Psoas muscle (tissue), 8 donors: Measurements from ENCODE around the gene TMEM135. TPM values are rescaled to one million over a fixed set of nuclear protein-coding genes. Genes with fewer than 3 reads are reported as not detected.
"Not testable (repeated sequence)": the region's sequence is repeated elsewhere in the genome, so short reads cannot be mapped to it uniquely, and the experiment has no call there.

ENCODE experiments used
- ATAC-seq, 4 donors: fragments of 200-7000 bp; cut with Tn5 transposase; one replicate each; pipeline ENCODE4 v1.9.1; 2020; ENCODE audit warnings: moderate library complexity in 3 of 4, mild to moderate bottlenecking in 2 of 4
- DNase-seq, 2 donors: peaks; one replicate each; pipeline ENCODE4 v3.0.0-alpha.2; 2020
- H3K27ac ChIP-seq: fragments of 200-600 bp; one replicate; pipeline ENCODE4 v1.8.0; 2022
- H3K27me3 ChIP-seq, 3 donors: fragments of 200-600 bp in 1 of 3; one replicate each; pipeline versions ENCODE4 v1.6.1 to v1.8.0; 2013 to 2022; ENCODE audit warnings: low read length in 2 of 3, mild to moderate bottlenecking in 2 of 3, moderate library complexity in 1 of 3; ENCODE audit not compliant: insufficient read depth in 3 of 3
- H3K36me3 ChIP-seq, 2 donors: fragments of 200-600 bp in 1 of 2; one replicate each; pipeline versions ENCODE4 v1.6.1 to v1.8.0; 2013 to 2022; ENCODE audit warnings: low read depth in 1 of 2, mild to moderate bottlenecking in 1 of 2, moderate library complexity in 1 of 2; ENCODE audit not compliant: insufficient read depth in 1 of 2
- H3K4me1 ChIP-seq: fragments of 200-600 bp; one replicate; pipeline ENCODE4 v1.8.0; 2022
- H3K4me3 ChIP-seq: fragments of 200-600 bp; one replicate; pipeline ENCODE4 v1.8.0; 2022; ENCODE audit warnings: mild to moderate bottlenecking
- H3K9me3 ChIP-seq: fragments of 200-600 bp; one replicate; pipeline ENCODE4 v1.8.0; 2022
- WGBS, 3 donors: extraction: QIAGEN DNeasy Blood & Tissue Kit; methylation state at CpG; one replicate each; pipeline versions ENCODE4 v1.1.6 to v1.1.7; 2013; 5-methylcytosine and 5-hydroxymethylcytosine counted together
- intact Hi-C, 2 donors: fragments of 100-400 bp; cut with DNase I; formaldehyde crosslinking; loops; one replicate each; pipeline versions ENCODE4 v1.11.0 to v1.14.2; 2022
- polyA plus RNA-seq, 3 donors: library from polyadenylated mRNA; stranded (reverse); fragments of 200-250 nt; gene quantifications; one replicate each; pipeline ENCODE4 v1.2.3, GENCODE V29; 2013
- total RNA-seq, 4 donors: library from RNA; stranded (reverse); fragmentation: NEBNext Ultra II Directional in 2 of 4; extraction: Animal tissue kit (Norgen Biotek cat#: 25700) in 2 of 4; gene quantifications; one replicate each; pipeline versions ENCODE4 v1.2.1 to v1.2.4, GENCODE V29; 2021 to 2023
- TF ChIP-seq, protein P1 (sequence below): fragments of 200-600 bp; IDR thresholded peaks from one replicate; pipeline ENCODE4 v1.8.0; 2022; ENCODE audit warnings: antibody characterized with exemption
- donor health status: healthy with polysubstance abuse.
- donor health status: DM: no; HTN: no; CAD: no; lungs with moderate emphysema.
- donor health status: Bipolar disorder and iron deficiency.
- donor health status: healthy.
- donor health status: DM: yes; HTN: yes; CAD: no.
- donor health status: DM: no; HTN: no; CAD: no.
- donor health status: DM: no; HTN: no; CAD: no.
- donor health status: DM: yes; HTN: yes; CAD: no.

The TMEM135 gene
- total and polyA plus RNA-seq, 7 donors: 4.1 to 26.6 (median 9.4) TPM

DNA sequence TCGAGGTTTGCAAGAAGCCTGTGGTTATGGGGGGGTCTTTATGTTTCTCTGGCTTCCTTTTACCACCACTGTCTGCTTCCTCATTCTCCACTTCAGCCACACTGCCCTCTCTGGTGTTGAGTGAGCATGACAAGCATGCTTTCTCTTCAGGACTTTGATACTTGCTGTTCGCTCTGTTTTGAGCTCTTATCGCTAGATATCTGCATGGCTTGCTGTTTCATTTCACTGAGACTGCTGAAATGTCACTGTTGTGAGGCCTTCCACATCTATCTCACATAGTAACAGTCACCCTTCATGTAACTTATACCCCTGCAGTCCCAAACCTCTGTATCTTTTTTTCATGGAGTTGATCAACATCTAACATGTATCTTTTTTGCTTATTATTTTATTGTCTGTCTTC, 59.8 kb downstream of the TMEM135 start:
- DNase-seq (no peak), ATAC-seq (peak in 3 of 4 donors; percentile 62 to 77 (median 76))
- no peak overlapping the region for H3K4me3 ChIP-seq
- no peaks in the 10 kb centered on the region for H3K36me3 ChIP-seq
- no peaks in the 10 kb centered on the region for H3K4me1 ChIP-seq
- WGBS, 3 donors: 69 to 75% (median 70%) methylated on average over 3 of the region's 3 CpGs
- intact Hi-C loops: no loop called here
- H3K27ac ChIP-seq: no peak overlapping the region
- H3K9me3 ChIP-seq: no peaks in the 10 kb centered on the region
- H3K27me3 ChIP-seq: no peaks in the 10 kb centered on the region
- TF ChIP-seq, protein P1, sequence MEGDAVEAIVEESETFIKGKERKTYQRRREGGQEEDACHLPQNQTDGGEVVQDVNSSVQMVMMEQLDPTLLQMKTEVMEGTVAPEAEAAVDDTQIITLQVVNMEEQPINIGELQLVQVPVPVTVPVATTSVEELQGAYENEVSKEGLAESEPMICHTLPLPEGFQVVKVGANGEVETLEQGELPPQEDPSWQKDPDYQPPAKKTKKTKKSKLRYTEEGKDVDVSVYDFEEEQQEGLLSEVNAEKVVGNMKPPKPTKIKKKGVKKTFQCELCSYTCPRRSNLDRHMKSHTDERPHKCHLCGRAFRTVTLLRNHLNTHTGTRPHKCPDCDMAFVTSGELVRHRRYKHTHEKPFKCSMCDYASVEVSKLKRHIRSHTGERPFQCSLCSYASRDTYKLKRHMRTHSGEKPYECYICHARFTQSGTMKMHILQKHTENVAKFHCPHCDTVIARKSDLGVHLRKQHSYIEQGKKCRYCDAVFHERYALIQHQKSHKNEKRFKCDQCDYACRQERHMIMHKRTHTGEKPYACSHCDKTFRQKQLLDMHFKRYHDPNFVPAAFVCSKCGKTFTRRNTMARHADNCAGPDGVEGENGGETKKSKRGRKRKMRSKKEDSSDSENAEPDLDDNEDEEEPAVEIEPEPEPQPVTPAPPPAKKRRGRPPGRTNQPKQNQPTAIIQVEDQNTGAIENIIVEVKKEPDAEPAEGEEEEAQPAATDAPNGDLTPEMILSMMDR: peak; percentile 44

DNA sequence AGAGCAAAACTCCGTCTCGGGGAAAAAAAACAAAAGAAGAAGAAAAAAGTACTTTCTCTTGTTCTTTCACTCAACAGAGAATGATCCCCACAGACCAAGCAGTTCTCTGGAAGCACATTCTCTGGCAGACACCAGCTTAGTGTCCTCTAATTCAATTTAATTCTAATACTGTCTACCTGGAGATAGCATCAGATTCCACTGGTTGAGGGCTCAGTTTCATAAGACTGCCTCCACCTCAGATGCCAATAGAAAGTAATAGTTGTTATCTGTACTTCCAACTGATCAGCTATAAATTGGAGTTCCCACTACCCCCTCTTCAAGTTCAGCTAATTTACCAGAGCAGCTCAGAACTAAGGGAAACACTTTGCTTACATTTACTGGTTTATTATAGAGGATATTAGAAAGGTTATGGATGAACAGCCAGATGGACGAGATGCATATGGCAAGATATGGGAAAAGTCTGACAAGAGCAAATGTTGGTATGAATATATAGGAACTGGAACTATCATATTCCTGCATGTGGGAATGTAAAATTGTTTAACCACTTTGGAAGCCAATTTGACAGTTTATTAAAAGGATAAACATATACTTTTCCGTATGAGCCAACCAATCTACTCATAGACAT, 64.3 kb downstream of the TMEM135 start:
- intact Hi-C loops: no loop called here
- 95 to 97% (median 96%) methylated on average over 4 of the region's 4 CpGs for WGBS, 3 donors
- no peaks in the 10 kb centered on the region for H3K9me3 ChIP-seq
- TF ChIP-seq, protein P1: no peak
- ATAC-seq: no peak
- H3K4me1 ChIP-seq: no peaks in the 10 kb centered on the region
- H3K27me3 ChIP-seq: no peaks in the 10 kb centered on the region
- no peak overlapping the region for H3K27ac ChIP-seq
- H3K36me3 ChIP-seq: no peaks in the 10 kb centered on the region
- H3K4me3 ChIP-seq: no peak overlapping the region
- DNase-seq: no peak

DNA sequence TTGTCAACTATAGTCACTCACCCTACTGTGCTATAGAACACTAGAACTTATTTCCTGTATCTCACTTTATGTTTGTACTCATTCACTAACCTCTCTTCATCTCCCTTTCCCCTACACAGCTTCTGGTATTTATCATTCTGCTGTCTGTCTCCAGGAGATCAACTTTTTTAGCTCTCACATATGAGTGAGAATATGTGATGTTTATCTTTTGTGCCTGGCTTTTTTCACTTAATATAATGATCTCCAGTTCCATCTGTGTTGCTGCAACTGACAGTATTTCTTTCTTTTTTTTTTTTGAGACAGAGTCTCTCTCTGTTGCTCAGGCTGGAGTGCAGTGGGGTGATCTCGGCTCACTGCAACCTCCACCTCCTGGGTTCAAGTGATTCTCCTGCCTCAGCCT, 68.1 kb downstream of the TMEM135 start:
- H3K27ac ChIP-seq, H3K27me3 ChIP-seq, H3K4me3 ChIP-seq, ATAC-seq, DNase-seq, H3K9me3 ChIP-seq, H3K4me1 ChIP-seq, H3K36me3 ChIP-seq, intact Hi-C loops: not testable (repeated sequence)
- WGBS, 3 donors: 83 to 100% (median 94%) methylated on average over 1 of the region's 1 CpG

DNA sequence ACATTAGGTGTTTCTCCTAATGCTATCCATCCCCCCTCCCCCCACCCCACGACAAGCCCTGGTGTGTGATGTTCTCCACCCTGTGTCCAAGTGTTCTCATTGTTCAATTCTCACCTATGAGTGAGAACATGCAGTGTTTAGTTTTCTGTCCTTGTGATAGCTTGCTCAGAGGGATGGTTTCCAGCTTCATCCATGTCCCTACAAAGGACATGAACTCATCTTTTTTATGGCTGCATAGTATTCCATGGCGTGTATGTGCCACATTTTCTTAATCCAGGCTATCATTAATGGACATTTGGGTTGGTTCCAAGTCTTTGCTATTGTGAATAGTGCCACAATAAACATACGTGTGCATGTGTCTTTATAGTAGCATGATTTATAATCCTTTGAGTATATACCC, 69.6 kb downstream of the TMEM135 start:
- H3K9me3 ChIP-seq, H3K27ac ChIP-seq, H3K4me3 ChIP-seq, ATAC-seq, intact Hi-C loops, DNase-seq, H3K4me1 ChIP-seq, H3K36me3 ChIP-seq, H3K27me3 ChIP-seq: not testable (repeated sequence)
- WGBS, 3 donors: 87 to 97% (median 88%) methylated on average over 3 of the region's 3 CpGs

DNA sequence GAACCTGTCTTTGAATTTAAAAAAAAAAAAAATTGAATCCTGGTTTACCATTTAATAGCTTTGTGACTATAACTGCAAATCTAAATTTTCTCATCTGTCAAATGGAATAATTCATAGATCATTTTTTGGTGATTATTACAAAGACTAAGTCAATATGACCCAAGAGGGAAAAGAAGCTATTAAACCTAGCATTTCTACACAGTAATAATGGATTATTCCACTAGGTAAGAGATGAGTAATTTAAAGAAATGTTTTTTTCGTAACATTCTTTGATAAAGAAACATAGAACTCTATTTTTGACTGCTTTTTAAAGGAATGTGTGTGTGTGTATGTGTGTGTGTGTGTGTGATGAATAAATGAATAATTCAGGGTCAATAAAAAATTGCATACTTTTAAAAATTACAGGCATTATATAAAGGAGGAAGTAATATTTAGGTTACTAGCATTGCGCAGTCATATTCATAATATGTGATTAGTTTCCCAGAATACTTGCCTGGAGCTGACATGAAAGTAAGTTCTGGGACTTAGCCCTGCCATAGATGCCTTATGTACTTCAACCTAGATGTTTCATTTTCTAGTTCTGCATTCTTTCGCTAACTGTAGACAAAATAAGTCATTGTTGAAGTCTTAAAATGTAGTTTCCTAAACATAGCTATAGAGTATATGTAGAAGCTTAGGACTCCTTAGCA, 72.9 kb downstream of the TMEM135 start:
- no peak overlapping the region for H3K27ac ChIP-seq
- intact Hi-C loops: no loop called here
- peaks cover 6% of the 10 kb centered on the region for H3K4me1 ChIP-seq
- no peak overlapping the region for H3K4me3 ChIP-seq
- DNase-seq: no peak
- TF ChIP-seq, protein P1: no peak
- ATAC-seq: no peak
- no peaks in the 10 kb centered on the region for H3K9me3 ChIP-seq
- no peaks in the 10 kb centered on the region for H3K27me3 ChIP-seq
- H3K36me3 ChIP-seq: no peaks in the 10 kb centered on the region
- WGBS, 3 donors: 77 to 85% (median 80%) methylated on average over 3 of the region's 3 CpGs
